SH-SY5Y (cell line): ENCODE data around the gene CAPN15.

Experiments
- GATA2 ChIP-seq: IDR thresholded peaks from 2 replicates; pipeline ENCODE4 v1.6.1; 2011; ENCODE audit warnings: mild to moderate bottlenecking, low read depth, low read length
- GATA3 ChIP-seq: IDR thresholded peaks from 2 replicates; pipeline ENCODE4 v1.6.1; 2011; ENCODE audit warnings: low read depth, mild to moderate bottlenecking, low read length, moderate library complexity

- TF ChIP-seq GATA2 (no peak), GATA3 (no peak)
Measured at GRCh38 chr16:555528-556473, 28.3 kb downstream of the CAPN15 start.
